H1 (cell line): Measurements from ENCODE around the gene RBM43.

Experiments
- CEBPB ChIP-seq: IDR thresholded peaks from 2 replicates; pipeline ENCODE4 v1.6.1; 2012; ENCODE audit warnings: low read depth, low read length
- CHD2 ChIP-seq: IDR thresholded peaks from 2 replicates; pipeline ENCODE4 v1.6.1; 2012; ENCODE audit warnings: low read length, improper control_type of control experiment
- CREB1 ChIP-seq: IDR thresholded peaks from 2 replicates; pipeline ENCODE4 v1.6.1; 2012; ENCODE audit warnings: inconsistent platforms
- CTCF ChIP-seq, 3 experiments: IDR thresholded peaks; 1 replicate in 2 of 3; 2 replicates in 1 of 3; pipeline versions ENCODE4 v1.5.1 to v1.6.1; 2011; ENCODE audit warnings: low read length in 3 of 3, mild to moderate bottlenecking in 3 of 3, inconsistent platforms in 2 of 3, low read depth in 1 of 3, moderate library complexity in 1 of 3; ENCODE audit not compliant: insufficient read depth in 1 of 3; ENCODE audit errors: control extremely low read depth in 1 of 3
- EZH2 ChIP-seq: fragments of 200-600 bp; sonication (generic); IDR thresholded peaks from 2 replicates; pipeline ENCODE4 v1.7.1; 2012; ENCODE audit warnings: low read depth, mild to moderate bottlenecking, moderate library complexity, low read length, inconsistent platforms; ENCODE audit not compliant: severe bottlenecking
- JUND ChIP-seq: IDR thresholded peaks from 2 replicates; pipeline ENCODE4 v1.6.1; 2011; ENCODE audit warnings: mild to moderate bottlenecking, improper control_type of control experiment, low read length
- MAX ChIP-seq: IDR thresholded peaks from 2 replicates; pipeline ENCODE4 v1.6.1; 2012; ENCODE audit warnings: inconsistent platforms
- POLR2A ChIP-seq, 2 experiments: IDR thresholded peaks; 1 replicate in 1 of 2; 2 replicates in 1 of 2; pipeline ENCODE4 v1.6.1; 2011; ENCODE audit warnings: low read depth in 2 of 2, low read length in 2 of 2, mild to moderate bottlenecking in 2 of 2; ENCODE audit errors: control extremely low read depth in 1 of 2
- RFX5 ChIP-seq: IDR thresholded peaks from 2 replicates; pipeline ENCODE4 v1.6.1; 2011; ENCODE audit warnings: low read depth, low read length, improper control_type of control experiment, borderline replicate concordance
- SP2 ChIP-seq: IDR thresholded peaks from 2 replicates; pipeline ENCODE4 v1.6.1; 2012; ENCODE audit warnings: mild to moderate bottlenecking, low read length, inconsistent platforms
- TAF1 ChIP-seq: IDR thresholded peaks from 2 replicates; pipeline ENCODE4 v1.6.1; 2011; ENCODE audit warnings: mild to moderate bottlenecking, low read depth, low read length
- TCF12 ChIP-seq: IDR thresholded peaks from 2 replicates; pipeline ENCODE4 v1.6.1; 2011; ENCODE audit warnings: low read depth, mild to moderate bottlenecking, low read length
- TEAD4 ChIP-seq: IDR thresholded peaks from 2 replicates; pipeline ENCODE4 v1.6.1; 2012; ENCODE audit warnings: low read depth, low read length, inconsistent platforms, mixed read lengths
- YY1 ChIP-seq: IDR thresholded peaks from 2 replicates; pipeline ENCODE4 v1.6.1; 2011; ENCODE audit warnings: low read depth, mild to moderate bottlenecking, low read length

GRCh38 chr2:151205571-151205970 is 56.1 kb downstream of the RBM43 start:
- no peak for TF ChIP-seq YY1
- TF ChIP-seq CTCF (IDR thresholded peaks at IDR 0.05; ENCODE audit: control extremely low read depth in 1 of 3, insufficient read depth in 1 of 3, low read depth in 1 of 3, low read length in 3 of 3): no peak
- no peak for TF ChIP-seq JUND
- no peak for TF ChIP-seq CHD2
- no peak for TF ChIP-seq EZH2
- TF ChIP-seq POLR2A (IDR thresholded peaks at IDR 0.05; ENCODE audit: control extremely low read depth in 1 of 2, low read depth in 2 of 2, low read length in 2 of 2): no peak
- no peak for TF ChIP-seq TEAD4
- TF ChIP-seq TAF1: no peak
- no peak for TF ChIP-seq CEBPB
- no peak for TF ChIP-seq SP2
- no peak for TF ChIP-seq CREB1
- no peak for TF ChIP-seq TCF12
- no peak for TF ChIP-seq MAX
- no peak for TF ChIP-seq RFX5
